Measurements from ENCODE around the gene CRLF2.
A peak's percentile ranks its signal among the peaks of the same experiment; 100 is the strongest.
"Not testable (repeated sequence)": the region's sequence is repeated elsewhere in the genome, so short reads cannot be mapped to it uniquely, and the experiment has no call there.

The CRLF2 gene

GRCh38 chrX:1213971-1214370, 1.5 kb upstream of the CRLF2 start:
- no peak for DNase-seq (ENCODE audit: low spot score)

GRCh38 chrX:1210844-1211243, 1.6 kb downstream of the CRLF2 start:
- DNase-seq (ENCODE audit: low spot score): no peak

- no peak for DNase-seq (ENCODE audit: low spot score)
Observed at GRCh38 chrX:1207496-1208025, 4.9 kb downstream of the CRLF2 start.

GRCh38 chrX:1205681-1206611, 6.5 kb downstream of the CRLF2 start:
- peak; percentile 5 for DNase-seq (ENCODE audit: low spot score)

GRCh38 chrX:1202251-1202650, 10.2 kb downstream of the CRLF2 start:
- no peak for DNase-seq (ENCODE audit: low spot score)

GRCh38 chrX:1196436-1196835, 16.0 kb downstream of the CRLF2 start:
- DNase-seq (ENCODE audit: low spot score): no peak

GRCh38 chrX:1192196-1192595, 20.3 kb downstream of the CRLF2 start:
- DNase-seq (ENCODE audit: low spot score): not testable (repeated sequence)

GRCh38 chrX:1190596-1191145, 21.8 kb downstream of the CRLF2 start:
- no peak for DNase-seq (ENCODE audit: low spot score)

GRCh38 chrX:1185561-1185960, 26.9 kb downstream of the CRLF2 start:
- no peak for DNase-seq (ENCODE audit: low spot score)

- no peak for DNase-seq (ENCODE audit: low spot score)
Observed at GRCh38 chrX:1182211-1182610, 30.2 kb downstream of the CRLF2 start.

- not testable (repeated sequence) for DNase-seq (ENCODE audit: low spot score)
Observed at GRCh38 chrX:1181661-1182060, 30.8 kb downstream of the CRLF2 start.

- no peak for DNase-seq (ENCODE audit: low spot score)
Observed at GRCh38 chrX:1181170-1181569, 31.3 kb downstream of the CRLF2 start.

GRCh38 chrX:1178580-1179057, 33.8 kb downstream of the CRLF2 start:
- no peak for DNase-seq (ENCODE audit: low spot score)

GRCh38 chrX:1176531-1177320, 35.7 kb downstream of the CRLF2 start:
- not testable (repeated sequence) for DNase-seq (ENCODE audit: low spot score)

GRCh38 chrX:1174609-1175545, 37.6 kb downstream of the CRLF2 start:
- DNase-seq (ENCODE audit: low spot score): not testable (repeated sequence)

GRCh38 chrX:1173435-1173834, 39.0 kb downstream of the CRLF2 start:
- DNase-seq (ENCODE audit: low spot score): not testable (repeated sequence)

- DNase-seq (ENCODE audit: low spot score): no peak
Observed at GRCh38 chrX:1172496-1172895, 40.0 kb downstream of the CRLF2 start.

GRCh38 chrX:1171915-1172314, 40.5 kb downstream of the CRLF2 start:
- not testable (repeated sequence) for DNase-seq (ENCODE audit: low spot score)

- no peak for DNase-seq (ENCODE audit: low spot score)
Observed at GRCh38 chrX:1170243-1170642, 42.2 kb downstream of the CRLF2 start.

- DNase-seq (ENCODE audit: low spot score): no peak
Observed at GRCh38 chrX:1169189-1169588, 43.3 kb downstream of the CRLF2 start.

- DNase-seq (ENCODE audit: low spot score): no peak
Observed at GRCh38 chrX:1167918-1168481, 44.4 kb downstream of the CRLF2 start.

Data from AG08395 (cell line).